Osteoblast (primary cell): Measurements from ENCODE around the gene ALPP. TPM values are rescaled to one million over a fixed set of nuclear protein-coding genes. Genes with fewer than 3 reads are reported as not detected.
A peak's percentile ranks its signal among the peaks of the same experiment; 100 is the strongest.

Experiments
- DNase-seq: peaks from one replicate; pipeline ENCODE4 v3.0.0; 2011; ENCODE audit warnings: low spot score, mixed read lengths; ENCODE audit not compliant: insufficient read length; ENCODE audit errors: missing footprints
- H2AFZ ChIP-seq: 2 replicates; pipeline ENCODE4 v1.6.0; 2011; ENCODE audit warnings: mild to moderate bottlenecking, low read length
- H3K27ac ChIP-seq: 2 replicates; pipeline ENCODE4 v1.5.1; 2011; ENCODE audit warnings: mild to moderate bottlenecking, low read depth, low read length, moderate library complexity
- H3K27me3 ChIP-seq: 2 replicates; pipeline ENCODE4 v1.6.0; 2012; ENCODE audit warnings: mild to moderate bottlenecking, control low read depth, inconsistent platforms, low read length, moderate library complexity; ENCODE audit not compliant: insufficient read depth
- H3K36me3 ChIP-seq: 2 replicates; pipeline ENCODE4 v1.5.1; 2011; ENCODE audit warnings: mild to moderate bottlenecking, low read length, control low read depth, moderate library complexity; ENCODE audit not compliant: insufficient read depth
- H3K4me1 ChIP-seq: 2 replicates; pipeline ENCODE4 v1.5.1; 2011; ENCODE audit warnings: mild to moderate bottlenecking, low read length, control low read depth, moderate library complexity; ENCODE audit not compliant: insufficient read depth
- H3K4me2 ChIP-seq: 2 replicates; pipeline ENCODE4 v1.6.0; 2011; ENCODE audit warnings: mild to moderate bottlenecking, low read length; ENCODE audit not compliant: insufficient read depth
- H3K4me3 ChIP-seq: fragments of 200-600 bp; sonication (generic); 3 replicates; pipeline ENCODE4 v1.5.1; 2012; ENCODE audit warnings: mild to moderate bottlenecking, low read length, inconsistent platforms; ENCODE audit not compliant: insufficient read depth
- H3K79me2 ChIP-seq: 2 replicates; pipeline ENCODE4 v1.6.0; 2012; ENCODE audit warnings: mild to moderate bottlenecking, low read length, control low read depth, inconsistent platforms; ENCODE audit not compliant: insufficient read depth
- H3K9me3 ChIP-seq: 2 replicates; pipeline ENCODE4 v1.5.1; 2011; ENCODE audit warnings: low read depth, low read length, control low read depth
- H4K20me1 ChIP-seq: 2 replicates; pipeline ENCODE4 v1.6.0; 2012; ENCODE audit warnings: mild to moderate bottlenecking, low read length, control low read depth; ENCODE audit not compliant: insufficient read depth
- total RNA-seq: library from RNA; depleted of rRNA; stranded (reverse); fragments of >200 nt; gene quantifications from 2 replicates; pipeline ENCODE4 v1.2.3, GENCODE V29; 2012
- TF ChIP-seq, protein P1 (sequence below): IDR thresholded peaks from 2 replicates; pipeline ENCODE4 v1.5.1; 2011; ENCODE audit warnings: mild to moderate bottlenecking, low read depth, low read length, moderate library complexity; ENCODE audit errors: extremely low read depth

The ALPP gene
- total RNA-seq, 1 donor: not detected

DNA sequence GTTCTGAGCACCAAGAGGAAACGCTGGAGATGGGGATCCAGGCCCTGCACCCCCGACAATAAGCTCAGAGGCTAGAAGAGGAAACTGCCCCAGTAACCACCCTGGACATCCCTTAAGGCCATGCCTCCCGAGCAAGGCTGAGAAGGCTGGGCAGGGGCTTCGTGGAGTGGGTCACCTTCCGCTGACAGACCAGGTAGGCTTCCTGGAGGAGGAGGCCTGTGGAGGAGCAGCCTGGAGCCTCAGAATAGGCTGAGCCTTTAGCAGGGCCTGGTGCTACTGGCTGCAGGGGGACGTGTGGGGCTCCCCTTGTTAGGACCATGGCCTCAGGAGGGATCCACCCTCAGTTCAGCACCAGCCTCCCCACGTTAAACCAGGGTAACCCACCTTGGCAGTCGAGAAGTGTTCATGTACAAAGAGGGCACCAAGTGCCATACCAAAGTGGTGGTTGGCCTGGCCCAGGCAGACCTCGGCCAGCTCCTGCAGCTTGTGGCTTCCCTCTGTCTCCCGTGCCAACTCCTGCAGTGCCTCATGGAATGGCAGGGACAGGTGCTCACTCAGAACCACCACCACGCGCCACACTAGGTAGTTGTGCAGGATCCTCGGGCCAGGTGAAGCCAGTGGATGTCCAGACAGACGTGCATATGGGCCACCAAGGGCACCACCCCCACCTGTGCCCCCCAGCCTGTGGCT, 28.5 kb upstream of the ALPP start:
- Histone ChIP-seq H2AFZ (no peak overlapping the region), H3K4me2 (no peak overlapping the region), H3K4me3 (no peak overlapping the region), H3K4me1 (no peaks in the 10 kb centered on the region), H4K20me1 (no peaks in the 10 kb centered on the region), H3K79me2 (no peaks in the 10 kb centered on the region), H3K9me3 (no peaks in the 10 kb centered on the region), H3K27me3 (peaks cover 54% of the 10 kb centered on the region), H3K27ac (no peak overlapping the region), H3K36me3 (no peaks in the 10 kb centered on the region)
- TF ChIP-seq, protein P1, sequence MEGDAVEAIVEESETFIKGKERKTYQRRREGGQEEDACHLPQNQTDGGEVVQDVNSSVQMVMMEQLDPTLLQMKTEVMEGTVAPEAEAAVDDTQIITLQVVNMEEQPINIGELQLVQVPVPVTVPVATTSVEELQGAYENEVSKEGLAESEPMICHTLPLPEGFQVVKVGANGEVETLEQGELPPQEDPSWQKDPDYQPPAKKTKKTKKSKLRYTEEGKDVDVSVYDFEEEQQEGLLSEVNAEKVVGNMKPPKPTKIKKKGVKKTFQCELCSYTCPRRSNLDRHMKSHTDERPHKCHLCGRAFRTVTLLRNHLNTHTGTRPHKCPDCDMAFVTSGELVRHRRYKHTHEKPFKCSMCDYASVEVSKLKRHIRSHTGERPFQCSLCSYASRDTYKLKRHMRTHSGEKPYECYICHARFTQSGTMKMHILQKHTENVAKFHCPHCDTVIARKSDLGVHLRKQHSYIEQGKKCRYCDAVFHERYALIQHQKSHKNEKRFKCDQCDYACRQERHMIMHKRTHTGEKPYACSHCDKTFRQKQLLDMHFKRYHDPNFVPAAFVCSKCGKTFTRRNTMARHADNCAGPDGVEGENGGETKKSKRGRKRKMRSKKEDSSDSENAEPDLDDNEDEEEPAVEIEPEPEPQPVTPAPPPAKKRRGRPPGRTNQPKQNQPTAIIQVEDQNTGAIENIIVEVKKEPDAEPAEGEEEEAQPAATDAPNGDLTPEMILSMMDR: no peak
- DNase-seq: peak; percentile 79

DNA sequence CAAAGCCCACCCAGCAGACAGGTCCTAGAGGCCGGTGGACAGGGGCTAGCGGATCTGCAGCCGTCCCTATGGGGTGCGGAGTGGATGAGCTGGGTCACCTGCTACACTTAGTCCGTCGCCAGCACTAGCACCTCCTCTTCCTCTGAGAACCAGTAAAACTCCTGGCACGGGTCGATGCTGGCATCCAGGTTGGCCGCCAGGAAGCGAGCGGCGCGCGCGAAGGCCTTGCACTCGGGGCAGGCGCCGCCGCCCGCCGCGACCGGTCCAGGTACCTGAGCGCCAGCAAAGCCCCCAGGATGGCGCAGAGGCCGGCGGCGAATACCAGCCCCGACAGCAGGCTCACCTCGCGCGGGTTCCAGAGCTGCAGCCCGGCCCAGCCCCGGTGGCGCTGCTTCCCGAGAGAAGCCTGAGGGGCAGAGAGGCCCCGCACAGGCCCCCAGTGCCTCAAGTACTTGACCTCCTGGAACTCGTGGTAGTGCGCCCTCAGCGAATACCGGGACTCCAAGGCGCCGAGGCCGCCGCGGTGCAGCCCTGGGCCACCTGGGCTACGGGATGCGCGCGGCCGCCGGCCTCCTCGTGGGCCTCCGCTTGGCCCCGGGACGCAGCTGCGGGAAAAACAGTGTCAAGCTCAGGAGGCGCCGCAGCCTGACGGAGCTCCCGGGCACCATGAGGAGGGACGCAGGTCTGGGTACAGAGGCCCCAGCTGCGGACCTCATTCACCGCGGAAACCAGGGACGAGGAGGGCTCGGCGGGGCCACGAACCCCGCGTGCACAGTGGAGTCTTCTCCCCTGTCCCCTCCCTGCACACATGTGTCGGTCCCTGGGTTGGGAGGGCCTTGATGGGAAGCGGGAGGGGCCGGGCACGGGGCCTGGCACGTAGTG, 27.5 kb upstream of the ALPP start:
- no peaks in the 10 kb centered on the region for H3K79me2 ChIP-seq
- TF ChIP-seq, protein P1: no peak
- H3K4me3 ChIP-seq: no peak overlapping the region
- peaks cover 54% of the 10 kb centered on the region for H3K27me3 ChIP-seq
- peak; percentile 70 for DNase-seq
- no peak overlapping the region for H3K27ac ChIP-seq
- H4K20me1 ChIP-seq: no peaks in the 10 kb centered on the region
- no peaks in the 10 kb centered on the region for H3K9me3 ChIP-seq
- H2AFZ ChIP-seq: no peak overlapping the region
- H3K36me3 ChIP-seq: no peaks in the 10 kb centered on the region
- no peaks in the 10 kb centered on the region for H3K4me1 ChIP-seq
- no peak overlapping the region for H3K4me2 ChIP-seq

- Histone ChIP-seq H3K9me3 (no peaks in the 10 kb centered on the region), H3K36me3 (no peaks in the 10 kb centered on the region), H4K20me1 (no peaks in the 10 kb centered on the region), H3K4me3 (no peak overlapping the region), H3K4me1 (no peaks in the 10 kb centered on the region), H3K27me3 (peaks cover 51% of the 10 kb centered on the region), H2AFZ (no peak overlapping the region), H3K27ac (no peak overlapping the region), H3K79me2 (no peaks in the 10 kb centered on the region), H3K4me2 (no peak overlapping the region)
- peak; percentile 73 for DNase-seq
- TF ChIP-seq, protein P1: no peak
These were observed 26.7 kb upstream of the ALPP start for GRCh38 chr2:232351686-232352510.
